Middle frontal gyrus (tissue), 1 donor: ENCODE measurements around the gene BTN3A1.
"Not testable (repeated sequence)": the region's sequence is repeated elsewhere in the genome, so short reads cannot be mapped to it uniquely, and the experiment has no call there.

Source experiments
- DNase-seq: peaks from one replicate; pipeline ENCODE4 v3.0.0-alpha.2; 2015; ENCODE audit warnings: low spot score; ENCODE audit errors: extremely low spot score

The BTN3A1 gene

GRCh38 chr6:26412954-26413353 is 10.9 kb downstream of the BTN3A1 start:
- no peak for DNase-seq

GRCh38 chr6:26414281-26414680 is 12.2 kb downstream of the BTN3A1 start:
- no peak for DNase-seq

DNA sequence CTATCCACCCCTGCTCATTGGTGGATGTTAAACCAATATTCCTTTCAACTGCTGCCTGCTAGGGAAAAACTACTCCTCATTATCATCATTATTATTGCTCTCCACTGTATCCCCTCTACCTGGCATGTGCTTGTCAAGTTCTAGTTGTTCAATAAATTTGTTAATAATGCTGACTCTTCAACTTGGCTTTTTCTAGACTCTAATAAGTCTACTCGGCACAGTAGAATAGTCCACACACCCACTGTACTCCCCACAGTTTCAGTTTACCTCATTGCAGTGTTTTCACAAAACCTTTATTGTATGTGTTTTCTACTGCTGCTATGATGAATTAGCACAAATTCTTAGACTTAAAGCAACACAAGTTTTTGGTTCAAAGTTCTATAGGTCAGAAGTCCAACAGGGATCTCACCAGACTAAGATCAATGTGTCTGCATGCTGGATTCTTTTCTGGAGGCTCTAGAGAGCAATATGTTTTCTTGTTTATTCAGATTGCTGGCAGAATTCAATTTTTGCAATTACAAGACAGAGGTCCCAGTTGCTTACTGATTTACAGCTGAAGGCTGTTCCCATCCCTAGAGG is 13.1 kb downstream of the BTN3A1 start:
- DNase-seq, result no peak

- DNase-seq, result no peak
Measured at GRCh38 chr6:26415791-26416190, 13.7 kb downstream of the BTN3A1 start.

DNA sequence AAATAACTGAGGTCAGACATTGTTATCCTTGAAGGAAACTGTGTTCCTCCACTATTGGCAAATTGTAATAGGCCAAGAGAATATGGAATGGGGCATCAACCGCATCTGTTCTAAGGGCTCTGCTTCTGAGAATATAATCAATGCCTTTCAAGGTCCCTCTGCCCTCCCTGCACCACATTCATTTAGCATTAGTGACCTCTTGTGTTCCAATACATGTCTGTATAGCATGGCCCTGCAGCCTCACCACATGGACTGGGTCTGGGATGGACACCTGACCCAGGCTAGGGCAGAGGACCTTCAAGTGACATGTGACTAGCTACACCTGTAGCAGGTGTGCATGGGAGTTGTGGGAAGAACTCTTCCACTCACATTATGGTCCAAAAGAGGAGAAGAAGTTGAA is 14.2 kb downstream of the BTN3A1 start:
- DNase-seq, result no peak

DNA sequence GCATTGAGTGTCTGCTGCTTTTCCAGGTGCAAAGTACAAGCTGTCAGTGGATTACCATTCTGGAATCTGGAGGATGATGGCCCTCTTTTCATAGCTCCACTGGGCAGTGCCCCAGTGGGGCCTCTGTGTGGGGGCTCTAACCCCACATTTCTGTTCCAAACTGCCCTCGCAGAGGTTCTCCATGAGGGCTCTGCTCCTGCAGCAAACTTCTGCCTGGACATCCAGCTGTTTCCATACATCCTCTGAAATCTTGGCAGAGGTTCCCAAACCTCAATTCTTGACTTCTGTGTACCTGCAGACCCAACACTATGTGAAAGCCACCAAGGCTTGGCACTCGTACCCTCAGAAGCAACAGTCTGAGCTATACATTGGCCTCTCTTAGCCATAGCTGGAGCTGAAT is 16.0 kb downstream of the BTN3A1 start:
- DNase-seq, result not testable (repeated sequence)

- DNase-seq, result not testable (repeated sequence)
Measured at GRCh38 chr6:26418795-26419194, 16.7 kb downstream of the BTN3A1 start.

- DNase-seq, result no peak
Measured at GRCh38 chr6:26420688-26421171, 18.7 kb downstream of the BTN3A1 start.

DNA sequence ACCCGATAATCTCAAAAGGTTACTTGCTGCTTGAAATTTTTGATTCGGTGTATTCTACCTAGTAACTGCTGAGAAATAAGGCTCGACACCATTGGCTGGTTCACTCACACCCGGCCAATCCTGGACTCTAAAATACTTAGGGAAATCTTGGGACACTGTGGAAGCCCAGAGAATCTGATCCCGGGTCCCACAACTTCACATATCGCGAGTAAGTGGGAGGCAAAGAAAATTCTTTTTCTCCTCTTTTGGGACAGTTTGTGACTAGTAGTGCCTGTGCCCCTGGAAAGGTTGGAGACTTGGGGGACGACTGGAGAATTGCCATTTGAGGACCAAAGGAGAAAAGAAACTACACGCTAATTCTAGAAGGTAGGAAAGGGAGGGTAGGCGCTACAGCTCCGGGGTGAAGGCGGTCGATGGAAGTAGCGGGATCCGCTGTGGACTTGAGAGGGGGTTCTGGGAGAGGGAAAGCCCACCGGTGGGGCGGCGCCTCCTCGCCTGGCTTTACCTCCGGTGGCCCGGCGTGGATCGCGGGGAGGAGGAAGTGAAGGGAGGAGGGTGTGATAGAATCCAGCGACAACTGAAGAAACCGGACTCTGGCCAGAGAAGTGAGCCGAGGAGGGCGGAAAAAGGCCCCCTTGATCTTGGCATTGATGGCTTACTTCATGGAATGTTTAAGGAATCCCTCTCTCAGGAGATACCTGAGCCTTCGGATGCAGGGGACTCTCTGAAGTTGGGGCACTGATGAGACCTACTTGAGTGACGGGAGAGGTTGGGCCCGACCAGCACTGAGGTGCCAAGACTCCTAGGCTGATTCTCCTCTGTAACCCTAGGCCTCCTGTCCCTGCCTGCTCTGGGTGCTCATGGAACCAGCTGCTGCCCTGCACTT is 19.4 kb downstream of the BTN3A1 start:
- DNase-seq, result peak; percentile 80

GRCh38 chr6:26422329-26422728 is 20.3 kb downstream of the BTN3A1 start:
- no peak for DNase-seq

- no peak for DNase-seq
Measured at GRCh38 chr6:26426691-26427450, 24.8 kb downstream of the BTN3A1 start.

DNA sequence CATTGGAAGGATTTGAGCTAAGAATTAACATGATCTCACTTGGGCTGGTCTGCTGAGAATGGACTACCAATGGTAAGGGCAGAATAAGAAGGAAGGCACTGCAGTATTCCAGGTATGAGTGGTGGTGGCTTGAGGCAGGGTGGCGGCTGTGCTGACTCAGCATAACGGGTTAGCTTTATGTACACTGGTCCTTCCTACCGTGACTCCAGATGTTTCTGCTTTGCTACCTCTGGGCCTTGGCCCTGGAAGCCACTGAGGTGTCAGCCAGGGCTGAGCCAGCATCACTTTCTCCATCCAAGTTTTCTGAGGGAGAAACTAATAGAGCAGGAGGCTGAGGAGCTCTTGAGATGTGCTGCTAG is 25.4 kb downstream of the BTN3A1 start:
- no peak for DNase-seq

DNA sequence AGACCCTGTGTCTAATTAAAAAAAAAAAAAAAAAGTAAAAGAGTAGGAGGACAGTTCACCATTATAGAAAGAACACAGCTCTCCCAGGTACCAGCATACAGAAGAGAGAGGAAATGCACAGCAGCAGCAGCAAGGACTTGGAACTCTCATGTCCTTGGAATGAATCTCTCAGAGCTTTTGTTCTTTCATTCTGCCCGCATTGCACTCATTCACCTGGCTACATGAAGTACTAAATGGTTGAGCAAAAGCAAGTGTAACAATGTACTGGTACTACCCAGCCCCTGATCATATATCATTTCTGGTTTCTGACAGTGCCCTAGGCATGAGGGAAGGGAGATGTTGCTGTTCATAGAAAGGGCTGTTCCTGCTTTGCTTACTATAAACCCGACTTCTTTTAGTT is 26.1 kb downstream of the BTN3A1 start:
- no peak for DNase-seq

DNA sequence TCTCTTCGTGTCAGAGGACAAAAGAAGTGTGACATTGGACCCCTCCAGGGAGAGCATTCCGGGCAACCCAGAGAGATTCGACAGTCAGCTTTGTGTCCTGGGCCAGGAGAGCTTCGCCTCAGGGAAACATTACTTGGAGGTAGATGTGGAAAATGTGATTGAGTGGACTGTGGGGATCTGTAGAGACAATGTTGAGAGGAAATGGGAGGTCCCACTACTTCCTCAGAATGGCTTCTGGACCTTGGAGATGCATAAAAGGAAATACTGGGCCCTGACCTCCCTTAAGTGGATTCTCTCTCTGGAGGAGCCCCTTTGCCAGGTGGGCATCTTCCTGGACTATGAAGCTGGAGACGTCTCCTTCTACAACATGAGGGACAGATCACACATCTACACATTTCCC is 28.7 kb downstream of the BTN3A1 start:
- no peak for DNase-seq

DNA sequence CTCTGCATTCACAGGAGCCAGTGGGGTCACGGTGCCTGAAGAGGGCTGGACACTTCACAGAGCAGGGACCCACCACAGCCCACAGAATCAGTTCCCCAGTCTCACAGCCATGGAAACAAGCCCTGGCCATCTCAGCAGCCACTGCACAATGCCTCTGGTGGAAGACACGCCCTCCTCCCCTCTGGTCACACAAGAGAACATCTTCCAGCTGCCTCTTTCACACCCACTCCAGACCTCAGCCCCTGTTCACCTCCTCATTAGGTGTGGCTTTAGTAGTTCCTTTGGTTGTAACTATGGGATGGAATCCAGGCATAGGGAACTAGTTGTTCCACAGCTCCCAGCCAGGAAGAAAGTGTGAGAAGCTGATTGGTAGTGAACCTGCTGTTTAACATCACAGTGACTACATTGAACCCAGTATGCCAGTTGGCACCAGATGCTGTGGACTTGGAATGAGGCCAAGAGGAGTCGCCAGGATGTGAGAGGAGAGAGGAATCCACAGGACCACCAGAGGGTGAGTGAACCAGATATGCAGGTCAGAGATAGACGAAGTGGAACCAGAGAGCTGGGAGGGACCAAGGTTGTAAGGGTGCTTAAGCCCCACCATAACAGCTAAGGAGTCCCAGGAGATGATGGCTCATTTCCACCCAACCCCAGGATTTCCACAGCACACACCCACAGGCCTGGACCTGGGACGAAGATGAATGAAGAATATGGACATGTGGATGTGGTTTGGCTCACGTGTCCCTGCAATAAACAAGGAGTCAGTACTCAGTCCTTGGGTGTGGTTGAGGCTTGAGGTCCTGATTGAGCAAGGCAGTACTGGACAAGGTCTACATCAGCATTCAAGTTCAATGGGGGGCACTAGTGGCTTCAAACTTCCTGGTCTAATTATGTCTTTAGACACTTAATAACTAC is 29.4 kb downstream of the BTN3A1 start:
- DNase-seq, result no peak

- no peak for DNase-seq
Measured at GRCh38 chr6:26432627-26433201, 30.6 kb downstream of the BTN3A1 start.

DNA sequence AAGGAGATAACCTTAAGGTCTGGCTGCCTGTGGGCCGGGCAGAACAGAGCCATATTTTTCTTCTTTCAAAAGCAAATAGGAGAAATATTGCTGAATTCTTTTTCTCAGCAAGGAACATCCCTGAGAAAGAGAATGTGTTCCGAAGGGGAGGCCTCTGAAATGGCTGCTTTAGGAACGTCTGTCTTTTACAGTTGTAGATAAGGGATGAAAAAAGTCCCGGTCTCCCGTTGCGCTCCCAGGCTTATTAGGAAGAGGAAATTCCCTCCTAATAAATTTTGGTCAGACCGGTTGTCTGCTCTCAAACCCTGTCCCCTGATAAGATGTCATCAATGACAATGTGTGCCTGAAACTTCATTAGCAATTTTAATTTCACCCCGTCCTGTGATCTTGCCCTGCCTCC is 31.6 kb downstream of the BTN3A1 start:
- not testable (repeated sequence) for DNase-seq

DNA sequence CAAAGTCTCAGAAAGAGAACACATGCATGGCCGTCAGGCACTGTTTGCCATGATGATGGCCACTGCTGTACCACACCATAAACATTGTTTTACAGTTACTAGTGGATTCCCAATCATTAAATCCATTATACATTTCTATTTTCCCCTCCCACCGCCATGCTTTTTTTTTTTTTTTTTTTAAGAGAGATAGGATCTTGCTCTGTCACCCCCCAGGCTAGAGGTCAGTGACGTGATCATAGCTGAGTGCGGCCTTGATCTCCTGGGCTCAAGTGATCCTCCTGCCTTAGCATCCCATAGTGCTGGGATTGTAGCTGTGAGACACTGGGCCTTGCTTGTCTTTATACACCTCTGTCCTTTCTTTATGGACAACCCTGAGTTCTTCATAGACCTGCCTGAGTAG is 33.9 kb downstream of the BTN3A1 start:
- no peak for DNase-seq

- DNase-seq, result no peak
Measured at GRCh38 chr6:26437550-26437949, 35.5 kb downstream of the BTN3A1 start.

- no peak for DNase-seq
Measured at GRCh38 chr6:26438000-26438399, 35.9 kb downstream of the BTN3A1 start.
